Hematopoietic multipotent progenitor cell treated with erythropoietin and hydrocortisone succinate and interleukin-3 and kit ligand, for 8 days (in vitro differentiated cells): ENCODE measurements around the gene TMOD4.

ENCODE experiments used
- DNase-seq: peaks from one replicate; pipeline ENCODE4 v3.0.0-alpha.2; 2015

TMOD4 gene

DNA sequence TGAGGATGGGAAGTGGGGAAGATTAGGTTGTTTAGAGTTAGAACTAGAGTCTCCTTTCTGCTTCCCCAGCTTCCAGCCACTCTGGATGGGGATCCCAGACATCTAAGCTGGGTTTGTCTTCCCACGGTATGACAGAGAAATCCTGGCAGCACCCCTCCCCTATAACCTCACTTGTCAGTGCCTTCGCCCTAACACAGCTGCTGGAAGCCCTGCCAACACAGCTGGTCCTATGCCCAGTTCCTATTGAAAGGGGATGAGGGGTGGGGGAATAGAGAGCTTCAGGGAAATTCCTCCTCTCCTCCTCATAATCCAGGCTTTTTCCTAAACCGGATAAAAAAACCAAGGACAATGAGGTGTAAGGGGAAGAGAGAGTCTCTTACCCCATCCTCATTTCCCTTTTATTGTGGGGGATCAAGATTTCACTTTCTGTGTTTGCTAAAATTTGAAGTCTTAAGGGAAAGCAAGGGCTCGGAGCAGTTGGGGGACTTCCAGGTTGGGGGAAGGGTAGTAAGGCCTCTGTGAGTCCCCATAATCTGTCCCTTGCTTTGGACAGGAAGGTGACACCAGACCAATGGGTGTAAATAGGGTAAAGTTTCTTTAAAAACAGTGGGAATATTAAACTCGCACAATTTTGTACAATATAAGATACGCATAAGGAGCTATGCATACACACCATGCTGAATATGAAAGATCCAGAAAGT is 590 bp downstream of the TMOD4 start:
- DNase-seq: no peak

GRCh38 chr1:151171190-151171589 is 4.6 kb downstream of the TMOD4 start:
- DNase-seq: no peak

- DNase-seq: no peak
Observed at GRCh38 chr1:151167116-151167515, 8.7 kb downstream of the TMOD4 start.

- DNase-seq: peak; percentile 46
Observed at GRCh38 chr1:151166505-151166956, 9.2 kb downstream of the TMOD4 start.

- peak; percentile 99 for DNase-seq
Observed at GRCh38 chr1:151165738-151166504, 9.9 kb downstream of the TMOD4 start, which contains the start of the genes LYSMD1 and SCNM1. TSS of gene LYSMD1 (minus strand) at chr1:151165902. CDS start at chr1:151165258, 644 bp downstream. TSS of gene SCNM1 (plus strand) at chr1:151166144. CDS start at chr1:151166153, 9 bp downstream.

DNA sequence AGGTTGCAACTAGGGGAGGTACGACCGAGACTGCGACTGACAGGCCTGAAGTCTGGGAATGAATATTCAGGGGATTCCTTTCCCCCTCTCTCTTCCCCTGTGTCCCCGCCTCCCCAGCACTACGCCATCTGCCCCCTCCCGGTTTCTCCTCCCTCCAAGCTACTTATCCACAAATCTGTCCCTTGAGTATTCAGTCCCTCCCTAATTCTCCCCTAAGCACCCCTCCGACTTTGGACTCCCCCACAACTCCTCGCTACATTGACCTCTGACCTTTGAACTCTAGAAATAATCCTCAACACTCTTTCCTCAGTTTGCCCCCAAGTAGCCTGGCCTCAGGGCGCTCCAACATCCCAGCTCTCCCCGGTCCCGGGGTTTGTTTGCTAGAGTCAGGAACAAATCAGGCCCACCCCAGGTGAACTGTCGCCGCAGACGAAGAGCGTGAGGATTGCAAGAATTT is 10.5 kb downstream of the TMOD4 start:
- no peak for DNase-seq

GRCh38 chr1:151164732-151165280 is 11.0 kb downstream of the TMOD4 start:
- no peak for DNase-seq

DNA sequence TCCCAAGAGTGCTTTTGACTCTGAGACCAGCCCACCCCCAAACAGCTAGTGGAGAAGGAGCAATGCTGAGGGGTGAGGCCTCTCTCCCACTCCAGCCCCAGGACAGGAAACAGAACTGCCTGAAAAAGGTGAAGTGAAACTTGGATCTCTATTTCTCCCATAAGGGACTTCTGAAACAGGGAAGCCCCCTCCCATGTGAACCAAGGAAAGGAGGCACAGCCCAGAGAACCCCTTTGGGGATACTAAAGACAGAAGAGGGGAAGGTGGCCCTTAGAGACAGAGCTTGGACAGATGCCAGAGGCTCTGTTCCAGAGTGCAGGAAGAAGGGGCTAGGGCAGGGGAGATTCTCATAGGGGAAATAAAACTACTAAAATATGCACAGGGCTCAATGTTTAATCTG is 16.4 kb downstream of the TMOD4 start:
- DNase-seq: no peak

GRCh38 chr1:151158751-151159251 is 17.0 kb downstream of the TMOD4 start:
- DNase-seq: no peak

- no peak for DNase-seq
Observed at GRCh38 chr1:151158326-151158725, 17.5 kb downstream of the TMOD4 start.

GRCh38 chr1:151157067-151157531 is 18.7 kb downstream of the TMOD4 start:
- DNase-seq: peak; percentile 73

DNA sequence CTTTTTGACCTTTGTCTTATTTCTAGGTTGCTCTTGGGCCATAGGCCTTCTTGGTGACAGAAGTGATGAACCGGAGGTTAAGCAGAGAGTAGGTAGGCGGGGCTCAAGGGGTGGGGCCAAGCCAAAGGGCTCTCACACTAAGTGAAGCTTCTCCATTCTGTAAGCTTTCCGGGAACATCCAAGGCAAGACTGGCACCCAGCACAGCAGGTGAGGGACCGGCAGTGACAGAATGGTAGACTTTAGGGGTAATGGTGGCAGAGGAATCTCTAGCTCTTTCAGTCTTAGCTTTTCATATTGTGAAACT is 19.3 kb downstream of the TMOD4 start, which contains the start of gene TNFAIP8L2:
Gene TNFAIP8L2 (plus strand): TSS at position 135 of the 305 bp plus-strand sequence. CDS start 2,049 bp downstream, outside the sequence.
- peak; percentile 82 for DNase-seq

DNA sequence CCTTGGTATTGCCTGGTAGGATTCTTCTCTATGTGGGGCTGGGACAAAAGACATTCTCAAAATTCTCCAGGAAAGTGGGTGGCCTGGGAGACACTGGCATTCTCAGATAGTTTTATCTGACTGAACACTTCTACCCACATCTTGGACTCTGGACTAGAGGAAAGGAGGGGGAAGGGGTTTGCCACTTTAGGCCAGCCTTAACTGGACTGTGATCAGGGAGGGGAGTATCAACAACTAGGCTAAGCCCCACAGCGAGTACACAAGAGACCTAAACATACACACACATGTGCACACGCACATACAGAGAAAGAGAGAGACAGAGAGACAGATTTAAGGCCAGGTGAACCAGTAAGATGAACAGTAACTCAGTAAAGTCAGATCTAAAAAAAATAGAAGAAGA is 28.1 kb downstream of the TMOD4 start:
- peak; percentile 63 for DNase-seq

GRCh38 chr1:151147132-151147503 is 28.7 kb downstream of the TMOD4 start:
- DNase-seq: no peak

GRCh38 chr1:151146412-151147131 is 29.2 kb downstream of the TMOD4 start, which contains the start of gene SEMA6C:
TSS of gene SEMA6C (minus strand) at chr1:151146631. CDS start at chr1:151142621, 4,010 bp downstream.
- DNase-seq: peak; percentile 87

GRCh38 chr1:151146072-151146411 is 29.7 kb downstream of the TMOD4 start:
- no peak for DNase-seq

DNA sequence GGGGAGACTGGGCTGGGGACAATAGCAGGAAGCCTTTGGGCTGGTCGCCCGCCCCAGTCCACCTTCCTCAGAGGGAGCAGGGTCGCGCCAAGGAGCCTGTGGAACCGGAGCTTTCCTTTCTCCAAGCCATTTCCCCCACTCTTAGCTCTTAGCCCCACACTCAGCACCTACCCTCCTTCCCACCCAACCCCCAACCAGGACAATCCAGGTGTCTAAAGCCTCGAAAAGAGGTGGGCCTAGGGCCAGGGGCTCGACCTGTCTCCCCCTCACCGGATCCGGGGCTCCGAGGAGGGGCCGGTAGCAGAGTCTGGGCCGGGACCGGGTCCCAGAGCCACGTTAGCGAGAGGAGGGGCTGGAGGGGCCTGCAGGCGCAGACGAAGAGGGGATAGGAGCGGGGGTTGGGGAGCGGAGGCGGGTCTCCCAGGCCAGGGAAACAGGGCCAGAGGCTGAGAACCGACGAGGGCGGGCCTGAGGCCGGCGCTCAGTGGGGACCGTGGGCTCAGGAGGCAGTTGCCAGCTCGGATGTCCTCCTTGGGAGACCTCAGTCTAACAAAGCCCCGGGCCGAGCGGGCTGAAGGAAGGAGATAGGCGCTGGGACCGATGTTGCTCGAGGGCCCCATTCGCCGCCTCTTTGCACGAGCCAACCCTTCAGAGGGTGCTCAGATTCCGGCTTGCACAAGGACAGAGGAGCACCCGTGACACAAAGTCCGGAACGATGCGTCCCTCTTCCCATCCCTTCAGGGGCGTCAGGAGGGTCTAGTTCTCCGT is 30.3 kb downstream of the TMOD4 start:
- DNase-seq: peak; percentile 39

DNA sequence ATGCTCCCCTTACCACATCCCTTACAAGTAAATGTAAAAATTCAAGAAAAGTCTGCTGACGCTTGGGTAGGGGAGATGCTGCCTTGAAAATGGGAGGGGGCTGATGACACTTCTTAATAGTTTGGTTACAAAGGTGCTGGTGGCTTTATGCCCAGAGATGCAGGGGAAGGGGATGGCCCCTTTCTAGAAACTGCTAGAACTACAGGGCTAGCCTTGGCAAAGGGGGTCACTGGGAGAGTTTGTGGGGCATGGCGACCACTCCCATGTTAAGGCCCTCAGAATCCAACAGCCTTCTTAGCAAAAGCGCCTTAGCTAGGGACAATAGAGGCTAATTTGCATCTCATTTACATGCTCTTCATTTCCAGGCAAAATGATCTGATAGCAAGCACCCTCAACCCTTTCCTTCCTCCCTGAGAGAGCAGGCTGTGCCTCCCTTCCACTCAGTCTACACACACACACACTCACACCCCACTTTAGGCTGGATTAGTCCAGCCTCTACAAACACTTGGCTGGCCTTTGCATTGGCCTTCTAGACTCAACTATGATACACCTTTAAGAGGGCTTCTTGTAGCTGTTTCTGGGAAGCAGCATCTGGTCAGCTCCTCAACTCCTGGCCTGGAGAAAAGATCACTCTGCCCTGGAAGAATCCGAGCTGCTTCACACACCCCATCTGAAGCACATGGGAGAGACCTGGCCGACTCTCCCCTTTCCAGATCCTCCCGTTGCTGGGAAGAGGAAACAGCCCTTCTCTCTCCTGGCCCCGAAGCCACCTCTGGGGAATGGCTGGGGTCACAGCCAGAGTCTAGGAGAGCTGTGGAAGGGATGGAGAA is 31.1 kb downstream of the TMOD4 start:
- DNase-seq: no peak

DNA sequence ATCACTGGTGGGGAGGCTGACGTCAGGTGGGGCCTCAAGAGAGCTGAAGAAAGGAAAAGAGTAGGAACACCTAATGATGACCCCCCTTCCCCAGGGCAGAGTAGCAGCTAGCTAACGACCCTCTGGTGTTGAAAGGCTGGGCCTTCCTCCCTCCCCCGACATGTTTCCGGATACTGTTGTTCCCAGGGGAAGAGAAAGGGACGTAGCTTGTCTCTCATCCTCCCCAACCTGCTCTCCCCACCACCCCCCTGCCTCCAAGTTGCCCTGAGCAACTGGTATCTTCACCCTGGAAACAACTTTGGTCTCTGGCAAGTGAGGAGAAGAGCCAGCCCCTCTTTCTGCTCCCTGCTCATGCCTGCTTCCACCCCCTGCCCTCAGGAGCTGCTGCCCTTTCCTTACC is 31.8 kb downstream of the TMOD4 start:
- no peak for DNase-seq

DNA sequence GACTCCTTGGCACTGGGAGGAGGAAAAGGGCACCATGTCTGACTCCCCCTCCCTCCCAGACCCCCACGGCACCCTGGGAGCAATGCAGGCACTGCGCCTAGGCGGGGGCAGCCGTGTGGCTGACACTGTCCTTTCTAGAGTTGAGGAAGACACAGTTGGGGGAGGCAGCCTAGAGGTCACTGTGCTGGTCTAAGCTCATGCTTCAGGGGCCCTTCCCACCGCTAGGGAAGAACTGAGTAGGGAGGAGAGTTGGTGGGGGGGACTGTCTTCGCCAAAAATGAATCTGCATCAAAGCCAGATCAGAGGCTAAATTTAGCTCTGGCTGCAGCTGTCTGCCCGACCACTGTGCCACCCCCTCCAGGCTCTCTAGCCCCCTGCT is 32.7 kb downstream of the TMOD4 start:
- DNase-seq: no peak
